Keratinocyte (primary cell): ENCODE measurements around the gene SVOP. TPM values are rescaled to one million over a fixed set of nuclear protein-coding genes. Genes with fewer than 3 reads are reported as not detected.

Experiments
- DNase-seq: peaks from one replicate; pipeline ENCODE4 v3.0.0-alpha.2; 2011; ENCODE audit warnings: low read depth, missing footprints, low spot score
- FAIRE-seq: peaks from 2 replicates; lab custom pipeline; 2011; peaks lifted over from hg19 to GRCh38; lab: Jason Lieb, UNC
- H2AFZ ChIP-seq: 2 replicates; pipeline ENCODE4 v1.6.0; 2012; ENCODE audit warnings: low read length, control low read depth, inconsistent platforms; ENCODE audit not compliant: control insufficient read depth
- H3K27ac ChIP-seq: 2 replicates; pipeline ENCODE4 v1.5.1; 2011; ENCODE audit warnings: low read length; ENCODE audit not compliant: control insufficient read depth, insufficient read depth
- H3K27me3 ChIP-seq: 3 replicates; pipeline ENCODE4 v1.6.0; 2011; ENCODE audit warnings: low read length; ENCODE audit not compliant: control insufficient read depth, insufficient read depth; ENCODE audit errors: extremely low read depth
- H3K36me3 ChIP-seq, 2 experiments: 2 replicates in 1 of 2; 3 replicates in 1 of 2; pipeline ENCODE4 v1.5.1; 2011; ENCODE audit warnings: low read length in 2 of 2, mild to moderate bottlenecking in 1 of 2; ENCODE audit not compliant: control insufficient read depth in 2 of 2, insufficient read depth in 2 of 2; ENCODE audit errors: extremely low read depth in 1 of 2
- H3K4me1 ChIP-seq: 3 replicates; pipeline ENCODE4 v1.5.1; 2011; ENCODE audit warnings: low read length; ENCODE audit not compliant: control insufficient read depth, insufficient read depth; ENCODE audit errors: extremely low read depth
- H3K4me2 ChIP-seq: 3 replicates; pipeline ENCODE4 v1.6.0; 2011; ENCODE audit warnings: low read depth, low read length; ENCODE audit not compliant: control insufficient read depth, insufficient read depth; ENCODE audit errors: extremely low read depth
- H3K4me3 ChIP-seq, 3 experiments: fragments of 200-600 bp in 1 of 3; sonication (generic) in 1 of 3; 2 replicates in 2 of 3; 3 replicates in 1 of 3; pipeline ENCODE4 v1.5.1; 2011 to 2016; ENCODE audit warnings: low read length in 3 of 3, mild to moderate bottlenecking in 3 of 3, control low read depth in 2 of 3, inconsistent platforms in 1 of 3, low read depth in 1 of 3, mixed read lengths in 1 of 3, mixed run types in 1 of 3, moderate library complexity in 1 of 3; ENCODE audit not compliant: control insufficient read depth in 2 of 3, insufficient read depth in 2 of 3; ENCODE audit errors: extremely low read depth in 1 of 3
- H3K79me2 ChIP-seq: 2 replicates; pipeline ENCODE4 v1.6.0; 2012; ENCODE audit warnings: low read length; ENCODE audit not compliant: control insufficient read depth, insufficient read depth
- H3K9ac ChIP-seq: 3 replicates; pipeline ENCODE4 v1.6.0; 2011; ENCODE audit warnings: low read length; ENCODE audit not compliant: control insufficient read depth, insufficient read depth; ENCODE audit errors: extremely low read depth
- H3K9me1 ChIP-seq: 3 replicates; pipeline ENCODE4 v1.6.0; 2011; ENCODE audit warnings: low read length; ENCODE audit not compliant: control insufficient read depth, insufficient read depth; ENCODE audit errors: extremely low read depth
- H3K9me3 ChIP-seq: 2 replicates; pipeline ENCODE4 v1.5.1; 2012; ENCODE audit warnings: low read depth, low read length; ENCODE audit not compliant: control insufficient read depth
- H4K20me1 ChIP-seq: 3 replicates; pipeline ENCODE4 v1.6.0; 2011; ENCODE audit warnings: low read length; ENCODE audit not compliant: control insufficient read depth, insufficient read depth; ENCODE audit errors: extremely low read depth
- CTCF ChIP-seq, 3 experiments: IDR thresholded peaks in 1 of 3; conservative IDR thresholded peaks in 1 of 3; optimal IDR thresholded peaks in 1 of 3; 2 replicates in 2 of 3; 3 replicates in 1 of 3; pipeline versions ENCODE3 to v1.5.1; 2011; ENCODE audit warnings: low read length in 3 of 3, mild to moderate bottlenecking in 3 of 3, moderate library complexity in 2 of 3, control low read depth in 1 of 3, inconsistent platforms in 1 of 3; ENCODE audit not compliant: insufficient read depth in 2 of 3; ENCODE audit errors: extremely low read depth in 1 of 3
- EZH2 ChIP-seq: IDR thresholded peaks from one replicate; pipeline ENCODE4 v1.6.1; 2012; ENCODE audit warnings: inconsistent platforms, mild to moderate bottlenecking, low read length, moderate library complexity
- dilution Hi-C: fragments of 300-500 bp; cut with MboI; formaldehyde crosslinking; loops from one replicate; pipeline ENCODE4 v1.7.0; 2020; ENCODE audit warnings: low sequenced_read_pairs; ENCODE audit not compliant: extremely low pct_ligation_motif_present
- polyA plus RNA-seq, 5 experiments: library from polyadenylated mRNA; depleted of rRNA in 3 of 5; stranded (reverse) in 3 of 5; stranded (forward) in 1 of 5; unstranded in 1 of 5; fragments of >200 nt; gene quantifications; 1 replicate in 1 of 5; 2 replicates in 3 of 5; 3 replicates in 1 of 5; pipeline versions ENCODE4 v1.2.1 to v1.2.3, GENCODE V29; 2011 to 2012; ENCODE audit warnings: missing spikeins in 2 of 5, low read depth in 1 of 5, low replicate concordance in 1 of 5

SVOP gene
- polyA plus RNA-seq, 1 donor (not counting 4 experiments of a cell fraction or from before 2014, with no cell fraction given): not detected

GRCh38 chr12:109064143-109064542 lies 43.3 kb upstream of the SVOP start:
- DNase-seq (no peak), FAIRE-seq (no peak)
- Histone ChIP-seq H3K9me1 (no peaks in the 10 kb centered on the region), H2AFZ (no peak overlapping the region), H3K27me3 (no peaks in the 10 kb centered on the region), H3K9ac (no peak overlapping the region), H3K36me3 (peaks cover 0 to 4% of the 10 kb centered on the region in 2 experiments), H3K4me3 (no peak overlapping the region), H3K27ac (no peak overlapping the region), H3K79me2 (no peaks in the 10 kb centered on the region), H3K4me2 (no peak overlapping the region), H3K9me3 (no peaks in the 10 kb centered on the region), H3K4me1 (no peaks in the 10 kb centered on the region), H4K20me1 (no peaks in the 10 kb centered on the region)
- TF ChIP-seq EZH2: no peak
- no peak for TF ChIP-seq CTCF (optimal IDR thresholded peaks at IDR 0.05 in 1 of 3, IDR thresholded peaks at IDR 0.05 in 1 of 3, conservative IDR thresholded peaks at IDR 0.05 in 1 of 3; ENCODE audit: extremely low read depth in 1 of 3, insufficient read depth in 2 of 3, low read length in 3 of 3)
- dilution Hi-C loops: no loop called here

GRCh38 chr12:109058773-109059172 lies 37.9 kb upstream of the SVOP start:
- Histone ChIP-seq H4K20me1 (no peaks in the 10 kb centered on the region), H3K79me2 (no peaks in the 10 kb centered on the region), H3K4me3 (no peak overlapping the region), H3K4me2 (no peak overlapping the region), H2AFZ (no peak overlapping the region), H3K9me3 (no peaks in the 10 kb centered on the region), H3K36me3 (peaks cover 0 to 3% of the 10 kb centered on the region in 2 experiments), H3K4me1 (peaks cover 2% of the 10 kb centered on the region), H3K27me3 (no peaks in the 10 kb centered on the region), H3K9ac (no peak overlapping the region), H3K27ac (no peak overlapping the region), H3K9me1 (no peaks in the 10 kb centered on the region)
- dilution Hi-C loops: no loop called here
- DNase-seq: no peak
- no peak for FAIRE-seq
- TF ChIP-seq EZH2 (no peak), CTCF (optimal IDR thresholded peaks at IDR 0.05 in 1 of 3, IDR thresholded peaks at IDR 0.05 in 1 of 3, conservative IDR thresholded peaks at IDR 0.05 in 1 of 3; ENCODE audit: extremely low read depth in 1 of 3, insufficient read depth in 2 of 3, low read length in 3 of 3) (no peak)
